Neural cell (in vitro differentiated cells): ENCODE data around the gene MFSD1. TPM values are rescaled to one million over a fixed set of nuclear protein-coding genes. Genes with fewer than 3 reads are reported as not detected.

Experiments
- H2AFZ ChIP-seq: fragments of 200-600, 300-800 bp; sonication (generic), shearing (Covaris generic); 2 replicates; pipeline ENCODE4 v1.6.0; 2014; ENCODE audit warnings: low read depth, mild to moderate bottlenecking, antibody characterized with exemption, low read length, moderate library complexity
- H3F3A ChIP-seq: fragments of 200-600 bp; shearing (Covaris generic); 2 replicates; pipeline ENCODE4 v1.6.1; 2016; ENCODE audit warnings: mild to moderate bottlenecking, moderate library complexity, mixed read lengths, antibody characterized with exemption, low read length; ENCODE audit not compliant: insufficient read depth, poor library complexity, severe bottlenecking
- H3K27ac ChIP-seq: fragments of 200-600, 300-800 bp; sonication (generic), shearing (Covaris generic); 2 replicates; pipeline ENCODE4 v1.5.1; 2014; ENCODE audit warnings: mild to moderate bottlenecking, low read length, moderate library complexity
- H3K27me3 ChIP-seq: fragments of 300-800, 200-600 bp; sonication (generic), shearing (Covaris generic); 2 replicates; pipeline ENCODE4 v1.6.0; 2014; ENCODE audit warnings: mild to moderate bottlenecking, low read depth, low read length, moderate library complexity; ENCODE audit not compliant: insufficient read depth
- H3K36me3 ChIP-seq: fragments of 300-800, 200-600 bp; sonication (generic), shearing (Covaris generic); 2 replicates; pipeline ENCODE4 v1.5.1; 2014; ENCODE audit warnings: mild to moderate bottlenecking, antibody characterized with exemption, low read length, moderate library complexity; ENCODE audit not compliant: insufficient read depth
- H3K4me2 ChIP-seq: fragments of 300-800, 200-600 bp; sonication (generic), shearing (Covaris generic); 2 replicates; pipeline ENCODE4 v1.6.0; 2014; ENCODE audit warnings: mild to moderate bottlenecking, low read length
- H3K4me3 ChIP-seq: fragments of 300-800, 200-600 bp; sonication (generic), shearing (Covaris generic); 2 replicates; pipeline ENCODE4 v1.5.1; 2014; ENCODE audit warnings: mild to moderate bottlenecking, low read length, moderate library complexity
- H3K79me2 ChIP-seq: fragments of 200-600 bp; shearing (Covaris generic); replicated peaks from 2 replicates; pipeline ENCODE4 v1.6.0; 2014; ENCODE audit warnings: mild to moderate bottlenecking, low read length, moderate library complexity; ENCODE audit not compliant: insufficient read depth
- H3K9ac ChIP-seq: fragments of 300-800, 200-600 bp; sonication (generic), shearing (Covaris generic); 2 replicates; pipeline ENCODE4 v1.6.1; 2016; ENCODE audit warnings: mild to moderate bottlenecking, low read length, mixed read lengths
- H3K9me2 ChIP-seq: fragments of 200-600 bp; shearing (Covaris generic); 2 replicates; pipeline ENCODE4 v1.6.1; 2016; ENCODE audit warnings: mild to moderate bottlenecking, low read length, mixed read lengths; ENCODE audit not compliant: insufficient read depth
- H3K9me3 ChIP-seq: fragments of 200-600, 300-800 bp; sonication (generic), shearing (Covaris generic); 2 replicates; pipeline ENCODE4 v1.6.1; 2016; ENCODE audit warnings: mild to moderate bottlenecking, mixed run types, low read length, moderate library complexity, mixed read lengths
- H4K20me1 ChIP-seq: fragments of 200-600 bp; shearing (Covaris generic); 2 replicates; pipeline ENCODE4 v1.6.1; 2016; ENCODE audit warnings: mild to moderate bottlenecking, mixed run types; ENCODE audit not compliant: insufficient read depth
- CTCF ChIP-seq: fragments of 450-650 bp; IDR thresholded peaks from 2 replicates; pipeline ENCODE4 v1.5.1; 2014; ENCODE audit warnings: antibody characterized with exemption, mild to moderate bottlenecking, moderate library complexity; ENCODE audit not compliant: poor library complexity, severe bottlenecking
- EP300 ChIP-seq: fragments of 450-650 bp; conservative IDR thresholded peaks from 2 replicates; pipeline ENCODE4 v1.6.1; 2014; ENCODE audit warnings: antibody characterized with exemption, mild to moderate bottlenecking, moderate library complexity; ENCODE audit not compliant: poor library complexity, severe bottlenecking
- EZH2 ChIP-seq: fragments of 200-600, 300-800 bp; shearing (Covaris generic), sonication (generic); IDR thresholded peaks from 2 replicates; pipeline ENCODE4 v1.6.1; 2014; ENCODE audit warnings: antibody characterized with exemption, low read length, borderline replicate concordance, mild to moderate bottlenecking; ENCODE audit not compliant: insufficient read depth, poor library complexity, severe bottlenecking
- MXI1 ChIP-seq: fragments of 450-650 bp; conservative IDR thresholded peaks from 2 replicates; pipeline ENCODE4 v1.6.1; 2014; ENCODE audit warnings: antibody characterized with exemption, mild to moderate bottlenecking; ENCODE audit not compliant: poor library complexity, severe bottlenecking
- POLR2AphosphoS5 ChIP-seq: IDR thresholded peaks from 2 replicates; pipeline ENCODE4 v1.6.1; 2012
- RAD21 ChIP-seq: fragments of 450-650 bp; conservative IDR thresholded peaks from 2 replicates; pipeline ENCODE4 v1.6.1; 2014; ENCODE audit warnings: antibody characterized with exemption, mild to moderate bottlenecking, moderate library complexity
- SMC3 ChIP-seq: fragments of 450-650 bp; conservative IDR thresholded peaks from 2 replicates; pipeline ENCODE4 v1.6.1; 2014; ENCODE audit warnings: antibody characterized with exemption, mild to moderate bottlenecking, moderate library complexity; ENCODE audit not compliant: poor library complexity
- TAF1 ChIP-seq: IDR thresholded peaks from 2 replicates; pipeline ENCODE4 v1.6.1; 2012; ENCODE audit warnings: low read depth
- polyA plus RNA-seq: library from polyadenylated mRNA; depleted of rRNA; stranded (reverse); fragments of >200 nt; gene quantifications from 2 replicates; pipeline ENCODE4 v1.2.3, GENCODE V29; 2014
- TF ChIP-seq, protein P1 (sequence below): IDR thresholded peaks from 2 replicates; pipeline ENCODE4 v1.6.1; 2012; ENCODE audit warnings: borderline replicate concordance

Gene MFSD1
- polyA plus RNA-seq, 1 donor from 2014 or later = 107 TPM

GRCh38 chr3:158781191-158781590 lies 20.7 kb upstream of the MFSD1 start:
- Histone ChIP-seq H3K9ac (no peak overlapping the region), H3K27me3 (no peaks in the 10 kb centered on the region), H3K36me3 (no peaks in the 10 kb centered on the region), H4K20me1 (no peaks in the 10 kb centered on the region), H3K27ac (no peak overlapping the region), H2AFZ (no peak overlapping the region), H3F3A (no peaks in the 10 kb centered on the region), H3K9me3 (no peaks in the 10 kb centered on the region), H3K79me2 (no peaks in the 10 kb centered on the region), H3K4me2 (no peak overlapping the region), H3K4me3 (no peak overlapping the region), H3K9me2 (no peaks in the 10 kb centered on the region)
- no peak for TF ChIP-seq TAF1
- TF ChIP-seq EZH2 = no peak
- no peak for TF ChIP-seq POLR2AphosphoS5
- no peak for TF ChIP-seq MXI1
- TF ChIP-seq, protein P1, sequence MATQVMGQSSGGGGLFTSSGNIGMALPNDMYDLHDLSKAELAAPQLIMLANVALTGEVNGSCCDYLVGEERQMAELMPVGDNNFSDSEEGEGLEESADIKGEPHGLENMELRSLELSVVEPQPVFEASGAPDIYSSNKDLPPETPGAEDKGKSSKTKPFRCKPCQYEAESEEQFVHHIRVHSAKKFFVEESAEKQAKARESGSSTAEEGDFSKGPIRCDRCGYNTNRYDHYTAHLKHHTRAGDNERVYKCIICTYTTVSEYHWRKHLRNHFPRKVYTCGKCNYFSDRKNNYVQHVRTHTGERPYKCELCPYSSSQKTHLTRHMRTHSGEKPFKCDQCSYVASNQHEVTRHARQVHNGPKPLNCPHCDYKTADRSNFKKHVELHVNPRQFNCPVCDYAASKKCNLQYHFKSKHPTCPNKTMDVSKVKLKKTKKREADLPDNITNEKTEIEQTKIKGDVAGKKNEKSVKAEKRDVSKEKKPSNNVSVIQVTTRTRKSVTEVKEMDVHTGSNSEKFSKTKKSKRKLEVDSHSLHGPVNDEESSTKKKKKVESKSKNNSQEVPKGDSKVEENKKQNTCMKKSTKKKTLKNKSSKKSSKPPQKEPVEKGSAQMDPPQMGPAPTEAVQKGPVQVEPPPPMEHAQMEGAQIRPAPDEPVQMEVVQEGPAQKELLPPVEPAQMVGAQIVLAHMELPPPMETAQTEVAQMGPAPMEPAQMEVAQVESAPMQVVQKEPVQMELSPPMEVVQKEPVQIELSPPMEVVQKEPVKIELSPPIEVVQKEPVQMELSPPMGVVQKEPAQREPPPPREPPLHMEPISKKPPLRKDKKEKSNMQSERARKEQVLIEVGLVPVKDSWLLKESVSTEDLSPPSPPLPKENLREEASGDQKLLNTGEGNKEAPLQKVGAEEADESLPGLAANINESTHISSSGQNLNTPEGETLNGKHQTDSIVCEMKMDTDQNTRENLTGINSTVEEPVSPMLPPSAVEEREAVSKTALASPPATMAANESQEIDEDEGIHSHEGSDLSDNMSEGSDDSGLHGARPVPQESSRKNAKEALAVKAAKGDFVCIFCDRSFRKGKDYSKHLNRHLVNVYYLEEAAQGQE = no peak

DNA sequence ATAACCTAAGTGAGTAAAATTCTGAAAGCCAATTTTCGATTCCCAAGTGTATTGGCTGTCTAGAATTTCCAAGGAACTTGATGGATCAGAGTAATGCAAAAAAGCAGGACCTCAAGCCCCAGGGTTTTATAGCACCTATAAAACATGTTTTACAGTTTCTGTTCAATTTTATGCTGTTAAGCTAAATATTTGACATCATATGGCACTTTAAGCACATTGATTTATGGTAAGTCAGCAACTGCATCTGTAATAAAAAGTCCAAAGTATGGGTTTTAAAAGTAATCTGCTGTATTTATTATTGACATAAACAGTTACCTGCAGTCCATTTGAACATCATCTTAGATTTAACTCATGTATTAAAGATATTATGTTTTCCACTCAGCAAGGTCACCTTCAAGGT lies 20.0 kb upstream of the MFSD1 start:
- no peaks in the 10 kb centered on the region for H3K36me3 ChIP-seq
- H3F3A ChIP-seq = no peaks in the 10 kb centered on the region
- no peaks in the 10 kb centered on the region for H4K20me1 ChIP-seq
- H3K79me2 ChIP-seq = no peaks in the 10 kb centered on the region
- H3K9me3 ChIP-seq = no peaks in the 10 kb centered on the region
- no peak overlapping the region for H3K27ac ChIP-seq
- H3K9me2 ChIP-seq = no peaks in the 10 kb centered on the region
- no peaks in the 10 kb centered on the region for H3K27me3 ChIP-seq
- H3K9ac ChIP-seq = no peak overlapping the region
- no peak overlapping the region for H2AFZ ChIP-seq
- no peak overlapping the region for H3K4me3 ChIP-seq
- TF ChIP-seq CTCF (no peak), EP300 (no peak), EZH2 (no peak), POLR2AphosphoS5 (no peak), TAF1 (no peak), RAD21 (no peak), SMC3 (no peak), MXI1 (no peak)
- TF ChIP-seq, protein P1 = no peak
- H3K4me2 ChIP-seq = no peak overlapping the region
